Measurements from ENCODE around the gene CREB5.

CREB5 gene

GRCh38 chr7:28629216-28629842 lies 217.0 kb downstream of the CREB5 start:
- no peak for TF ChIP-seq CTCF (IDR thresholded peaks at IDR 0.05; ENCODE audit: poor library complexity, severe bottlenecking)
- peaks cover 7% of the 10 kb centered on the region for H3K4me1 ChIP-seq (ENCODE audit: insufficient read depth, poor library complexity, severe bottlenecking)
- DNase-seq (ENCODE audit: low spot score) (no peak), ATAC-seq (ENCODE audit: low read depth) (no peak)
- H3K9me3 ChIP-seq (ENCODE audit: severe bottlenecking): no peaks in the 10 kb centered on the region
- H3K4me3 ChIP-seq (ENCODE audit: severe bottlenecking): no peak overlapping the region
- no peaks in the 10 kb centered on the region for H3K27me3 ChIP-seq (ENCODE audit: insufficient read depth, poor library complexity, severe bottlenecking)
- H3K27ac ChIP-seq (ENCODE audit: poor library complexity, severe bottlenecking): no peak overlapping the region
- no peaks in the 10 kb centered on the region for H3K36me3 ChIP-seq (ENCODE audit: low read depth)

- H3K4me1 ChIP-seq (ENCODE audit: insufficient read depth, poor library complexity, severe bottlenecking): peaks cover 7% of the 10 kb centered on the region
- ATAC-seq (ENCODE audit: low read depth) (no peak), DNase-seq (ENCODE audit: low spot score) (no peak)
- no peaks in the 10 kb centered on the region for H3K27me3 ChIP-seq (ENCODE audit: insufficient read depth, poor library complexity, severe bottlenecking)
- H3K9me3 ChIP-seq (ENCODE audit: severe bottlenecking): no peaks in the 10 kb centered on the region
- no peak overlapping the region for H3K4me3 ChIP-seq (ENCODE audit: severe bottlenecking)
- H3K27ac ChIP-seq (ENCODE audit: poor library complexity, severe bottlenecking): no peak overlapping the region
- TF ChIP-seq CTCF (IDR thresholded peaks at IDR 0.05; ENCODE audit: poor library complexity, severe bottlenecking): no peak
- H3K36me3 ChIP-seq (ENCODE audit: low read depth): no peaks in the 10 kb centered on the region
These were observed 218.0 kb downstream of the CREB5 start for GRCh38 chr7:28630350-28630749.

GRCh38 chr7:28631995-28632394 lies 219.7 kb downstream of the CREB5 start:
- Histone ChIP-seq H3K4me3 (ENCODE audit: severe bottlenecking) (no peak overlapping the region), H3K27me3 (ENCODE audit: insufficient read depth, poor library complexity, severe bottlenecking) (no peaks in the 10 kb centered on the region), H3K36me3 (ENCODE audit: low read depth) (no peaks in the 10 kb centered on the region), H3K4me1 (ENCODE audit: insufficient read depth, poor library complexity, severe bottlenecking) (no peaks in the 10 kb centered on the region), H3K9me3 (ENCODE audit: severe bottlenecking) (no peaks in the 10 kb centered on the region), H3K27ac (ENCODE audit: poor library complexity, severe bottlenecking) (no peak overlapping the region)
- ATAC-seq (ENCODE audit: low read depth) (no peak), DNase-seq (ENCODE audit: low spot score) (no peak)
- TF ChIP-seq CTCF (IDR thresholded peaks at IDR 0.05; ENCODE audit: poor library complexity, severe bottlenecking): no peak

- Histone ChIP-seq H3K4me3 (ENCODE audit: severe bottlenecking) (no peak overlapping the region), H3K9me3 (ENCODE audit: severe bottlenecking) (no peaks in the 10 kb centered on the region), H3K36me3 (ENCODE audit: low read depth) (no peaks in the 10 kb centered on the region), H3K4me1 (ENCODE audit: insufficient read depth, poor library complexity, severe bottlenecking) (no peaks in the 10 kb centered on the region), H3K27ac (ENCODE audit: poor library complexity, severe bottlenecking) (no peak overlapping the region), H3K27me3 (ENCODE audit: insufficient read depth, poor library complexity, severe bottlenecking) (no peaks in the 10 kb centered on the region)
- ATAC-seq (ENCODE audit: low read depth): no peak
- DNase-seq (ENCODE audit: low spot score): no peak
- TF ChIP-seq CTCF (IDR thresholded peaks at IDR 0.05; ENCODE audit: poor library complexity, severe bottlenecking): no peak
These were observed 226.6 kb downstream of the CREB5 start for GRCh38 chr7:28638914-28639313.

- Histone ChIP-seq H3K4me1 (ENCODE audit: insufficient read depth, poor library complexity, severe bottlenecking) (no peaks in the 10 kb centered on the region), H3K27me3 (ENCODE audit: insufficient read depth, poor library complexity, severe bottlenecking) (no peaks in the 10 kb centered on the region), H3K27ac (ENCODE audit: poor library complexity, severe bottlenecking) (no peak overlapping the region), H3K9me3 (ENCODE audit: severe bottlenecking) (no peaks in the 10 kb centered on the region), H3K4me3 (ENCODE audit: severe bottlenecking) (no peak overlapping the region), H3K36me3 (ENCODE audit: low read depth) (no peaks in the 10 kb centered on the region)
- ATAC-seq (ENCODE audit: low read depth) (no peak), DNase-seq (ENCODE audit: low spot score) (no peak)
- TF ChIP-seq CTCF (IDR thresholded peaks at IDR 0.05; ENCODE audit: poor library complexity, severe bottlenecking): no peak
These were observed 227.7 kb downstream of the CREB5 start for GRCh38 chr7:28640001-28640400.

Measured in RWPE2 (cell line).